Gastroesophageal sphincter (tissue), 4 donors: ENCODE data around the gene MIA2. TPM values are rescaled to one million over a fixed set of nuclear protein-coding genes. Genes with fewer than 3 reads are reported as not detected.

Experiments used
- ATAC-seq: fragments of 150-250 bp; one replicate; pipeline ENCODE4 v1.9.1; 2016; ENCODE audit warnings: mild to moderate bottlenecking, moderate library complexity
- H3K27ac ChIP-seq, 4 donors: fragments of 200-600 bp; sonication (generic) in 3 of 4; 1 replicate in 3 of 4; 2 replicates in 1 of 4; pipeline ENCODE4 v1.5.1; 2016 to 2019
- H3K27me3 ChIP-seq: fragments of 200-600 bp; sonication (generic); one replicate; pipeline ENCODE4 v1.5.1; 2019
- H3K36me3 ChIP-seq, 2 donors: fragments of 200-600 bp; sonication (generic); one replicate each; pipeline ENCODE4 v1.5.1; 2019; ENCODE audit warnings: control low read depth in 1 of 2
- H3K4me1 ChIP-seq, 3 donors: fragments of 200-600 bp; sonication (generic); 1 replicate in 2 of 3; 2 replicates in 1 of 3; pipeline ENCODE4 v1.5.1; 2016 to 2019; ENCODE audit warnings: control low read depth in 2 of 3
- H3K4me3 ChIP-seq, 2 donors: fragments of 200-600 bp; sonication (generic); one replicate each; pipeline ENCODE4 v1.5.1; 2019; ENCODE audit warnings: mild to moderate bottlenecking in 1 of 2, moderate library complexity in 1 of 2
- H3K9me3 ChIP-seq, 3 donors: fragments of 200-600 bp; sonication (generic); one replicate each; pipeline ENCODE4 v1.5.1; 2017 to 2019; ENCODE audit warnings: control low read depth in 2 of 3
- CTCF ChIP-seq, 4 experiments: fragments of 200-600 bp in 2 of 4; fragments of 450-650 bp in 2 of 4; sonication (generic) in 1 of 4; IDR thresholded peaks; one replicate each; pipeline ENCODE4 v1.5.1; 2017 to 2019; ENCODE audit warnings: antibody characterized with exemption in 4 of 4, mild to moderate bottlenecking in 2 of 4, moderate library complexity in 2 of 4
- EP300 ChIP-seq: sonication (generic); formaldehyde crosslinking; IDR thresholded peaks from one replicate; pipeline ENCODE4 v1.6.1; 2017; ENCODE audit warnings: antibody characterized with exemption, mild to moderate bottlenecking
- POLR2A ChIP-seq, 2 donors: fragments of 450-650 bp; IDR thresholded peaks; one replicate each; pipeline ENCODE4 v1.6.1; 2017; ENCODE audit warnings: antibody characterized with exemption in 2 of 2, mild to moderate bottlenecking in 2 of 2, moderate library complexity in 1 of 2
- POLR2AphosphoS5 ChIP-seq: sonication (generic); formaldehyde crosslinking; IDR thresholded peaks from one replicate; pipeline ENCODE4 v1.6.1; 2017; ENCODE audit warnings: antibody characterized with exemption
- WGBS, 2 donors: methylation state at CpG; one replicate each; pipeline ENCODE4 v1.1.5; 2018; ENCODE audit warnings: low coverage in 1 of 2; 5-methylcytosine and 5-hydroxymethylcytosine counted together
- total RNA-seq, 4 donors: library from RNA; depleted of rRNA; stranded (reverse); fragments of >200 nt; gene quantifications; one replicate each; pipeline ENCODE4 v1.1.0, GENCODE V29; 2016

MIA2 gene
- 10 to 100 TPM; 13.5 to 21.3 (median 16.3) TPM for total RNA-seq

- no peak for ATAC-seq
Measured at GRCh38 chr14:39233680-39234326, at the start of gene MIA2. MIA2 (plus strand) TSS chr14:39233915; CDS start chr14:39234115, 200 bp downstream.

GRCh38 chr14:39184628-39185255 lies 49.0 kb upstream of the MIA2 start:
- WGBS, 2 donors, result 100% methylated on average over 2 of the region's 4 CpGs; no CpG with 5 or more reads in 1 of the 2 donors
- Histone ChIP-seq H3K9me3 (no peaks in the 10 kb centered on the region), H3K27me3 (no peaks in the 10 kb centered on the region), H3K36me3 (peaks cover 9 to 56% of the 10 kb centered on the region in 2 donors), H3K4me3 (no peak overlapping the region), H3K27ac (no peak overlapping the region), H3K4me1 (peaks cover 0 to 5% (median 0%) of the 10 kb centered on the region in 3 donors)
- no peak for TF ChIP-seq EP300
- no peak for TF ChIP-seq POLR2AphosphoS5
- no peak for TF ChIP-seq CTCF (IDR thresholded peaks at IDR 0.05)
- no peak for TF ChIP-seq POLR2A (IDR thresholded peaks at IDR 0.05)
- ATAC-seq, result no peak

More at GRCh38 chr14:39233680-39234326, at the start of gene MIA2:
- no peaks in the 10 kb centered on the region for H3K27me3 ChIP-seq
- H3K4me3 ChIP-seq, result no peak within 1 kb of the TSS
- H3K4me1 ChIP-seq, result no peaks in the 10 kb centered on the region
- H3K9me3 ChIP-seq, result no peaks in the 10 kb centered on the region
- 75 to 77% methylated on average over 7 of the region's 7 CpGs for WGBS, 2 donors
- H3K36me3 ChIP-seq, result no peaks in the 10 kb centered on the region
- TF ChIP-seq CTCF (IDR thresholded peaks at IDR 0.05) (no peak), EP300 (no peak)
- no peak within 1 kb of the TSS for H3K27ac ChIP-seq

GRCh38 chr14:39185256-39186049 lies 48.3 kb upstream of the MIA2 start:
- H3K27ac ChIP-seq, result no peak overlapping the region
- H3K27me3 ChIP-seq, result no peaks in the 10 kb centered on the region
- H3K4me1 ChIP-seq, result peaks cover 0 to 4% (median 0%) of the 10 kb centered on the region in 3 donors
- H3K4me3 ChIP-seq, result no peak overlapping the region
- ATAC-seq, result no peak
- TF ChIP-seq EP300 (no peak), POLR2A (IDR thresholded peaks at IDR 0.05) (no peak), POLR2AphosphoS5 (no peak), CTCF (IDR thresholded peaks at IDR 0.05) (no peak)
- H3K9me3 ChIP-seq, result no peaks in the 10 kb centered on the region
- peaks cover 9 to 49% of the 10 kb centered on the region in 2 donors for H3K36me3 ChIP-seq
- WGBS, 2 donors, result 78 to 90% methylated on average over 3 to 4 of the region's 5 CpGs

- 70 to 72% methylated on average over 2 of the region's 4 CpGs for WGBS, 2 donors
- H3K4me1 ChIP-seq, result no peaks in the 10 kb centered on the region
- TF ChIP-seq POLR2AphosphoS5, result no peak
- no peak for TF ChIP-seq POLR2A (IDR thresholded peaks at IDR 0.05)
- TF ChIP-seq CTCF (IDR thresholded peaks at IDR 0.05), result no peak
- no peak for TF ChIP-seq EP300
- no peak overlapping the region for H3K27ac ChIP-seq
- no peak overlapping the region for H3K4me3 ChIP-seq
- H3K36me3 ChIP-seq, result peaks cover 0 to 33% of the 10 kb centered on the region in 2 donors
- no peaks in the 10 kb centered on the region for H3K27me3 ChIP-seq
- no peaks in the 10 kb centered on the region for H3K9me3 ChIP-seq
- no peak for ATAC-seq
Measured at GRCh38 chr14:39186941-39187525, 46.7 kb upstream of the MIA2 start.
